Nephron (organoid): Measurements from ENCODE around the gene ANO2.

Experiments used
- H3K27ac Mint-ChIP-seq, 3 experiments: 2 replicates each; pipeline ENCODE4 v1.8.0; 2020; ENCODE audit warnings: mixed read lengths in 3 of 3, mild to moderate bottlenecking in 2 of 3, moderate library complexity in 1 of 3
- H3K27me3 Mint-ChIP-seq: 2 replicates; pipeline ENCODE4 v1.8.0; 2021; ENCODE audit warnings: low read depth, mild to moderate bottlenecking, moderate library complexity, mixed read lengths
- H3K36me3 Mint-ChIP-seq: 2 replicates; pipeline ENCODE4 v1.8.0; 2020; ENCODE audit warnings: low read depth, mixed read lengths
- H3K4me1 Mint-ChIP-seq: 2 replicates; pipeline ENCODE4 v1.8.0; 2020; ENCODE audit warnings: mixed read lengths
- H3K4me3 Mint-ChIP-seq, 3 experiments: 2 replicates each; pipeline ENCODE4 v1.8.0; 2020; ENCODE audit warnings: mild to moderate bottlenecking in 3 of 3, mixed read lengths in 3 of 3, moderate library complexity in 2 of 3
- H3K9me3 Mint-ChIP-seq: 2 replicates; pipeline ENCODE4 v1.8.0; 2020; ENCODE audit warnings: mixed read lengths
- CTCF ChIP-seq, 3 experiments: fragments of 200-600 bp; sonication (generic); IDR thresholded peaks; one replicate each; pipeline ENCODE4 v1.5.0; 2021; ENCODE audit warnings: antibody characterized with exemption in 3 of 3; ENCODE audit not compliant: unreplicated experiment in 3 of 3

The ANO2 gene

GRCh38 chr12:5945071-5946008, at the start of gene ANO2:
Gene ANO2 (minus strand): TSS chr12:5945259. CDS start chr12:5945217, 42 bp downstream.
- no peak for TF ChIP-seq CTCF (IDR thresholded peaks at IDR 0.05; ENCODE audit: unreplicated experiment in 3 of 3)
- Mint-ChIP-seq H3K27me3 (peaks cover 77% of the 10 kb centered on the region), H3K4me1 (no peaks in the 10 kb centered on the region), H3K27ac (no peak within 1 kb of the TSS), H3K4me3 (peak within 1 kb of the TSS; percentile 84 to 87 (median 84)), H3K36me3 (no peaks in the 10 kb centered on the region), H3K9me3 (no peaks in the 10 kb centered on the region)

- no peak for TF ChIP-seq CTCF (IDR thresholded peaks at IDR 0.05; ENCODE audit: unreplicated experiment in 3 of 3)
- Mint-ChIP-seq H3K4me3 (no peak overlapping the region), H3K27ac (no peak overlapping the region), H3K9me3 (no peaks in the 10 kb centered on the region), H3K4me1 (no peaks in the 10 kb centered on the region), H3K36me3 (no peaks in the 10 kb centered on the region), H3K27me3 (no peaks in the 10 kb centered on the region)
Measured at GRCh38 chr12:5989621-5990020, 44.6 kb upstream of the ANO2 start.

- no peaks in the 10 kb centered on the region for H3K4me1 Mint-ChIP-seq
- no peak overlapping the region for H3K27ac Mint-ChIP-seq
- no peak overlapping the region for H3K4me3 Mint-ChIP-seq
- TF ChIP-seq CTCF (IDR thresholded peaks at IDR 0.05; ENCODE audit: unreplicated experiment in 3 of 3): peak; percentile 96 to 99 (median 98)
- no peaks in the 10 kb centered on the region for H3K27me3 Mint-ChIP-seq
- no peaks in the 10 kb centered on the region for H3K36me3 Mint-ChIP-seq
- no peaks in the 10 kb centered on the region for H3K9me3 Mint-ChIP-seq
Measured at GRCh38 chr12:5988659-5989116, 43.6 kb upstream of the ANO2 start.

GRCh38 chr12:5988088-5988487, 43.0 kb upstream of the ANO2 start:
- no peaks in the 10 kb centered on the region for H3K9me3 Mint-ChIP-seq
- H3K4me1 Mint-ChIP-seq: no peaks in the 10 kb centered on the region
- H3K4me3 Mint-ChIP-seq: no peak overlapping the region
- H3K27ac Mint-ChIP-seq: no peak overlapping the region
- no peak for TF ChIP-seq CTCF (IDR thresholded peaks at IDR 0.05; ENCODE audit: unreplicated experiment in 3 of 3)
- H3K36me3 Mint-ChIP-seq: no peaks in the 10 kb centered on the region
- no peaks in the 10 kb centered on the region for H3K27me3 Mint-ChIP-seq

GRCh38 chr12:5987573-5987972, 42.5 kb upstream of the ANO2 start:
- Mint-ChIP-seq H3K27me3 (no peaks in the 10 kb centered on the region), H3K4me3 (no peak overlapping the region), H3K36me3 (no peaks in the 10 kb centered on the region), H3K9me3 (no peaks in the 10 kb centered on the region), H3K4me1 (no peaks in the 10 kb centered on the region), H3K27ac (no peak overlapping the region)
- TF ChIP-seq CTCF (IDR thresholded peaks at IDR 0.05; ENCODE audit: unreplicated experiment in 3 of 3): no peak

- Mint-ChIP-seq H3K9me3 (no peaks in the 10 kb centered on the region), H3K36me3 (no peaks in the 10 kb centered on the region), H3K4me1 (no peaks in the 10 kb centered on the region), H3K27me3 (no peaks in the 10 kb centered on the region), H3K4me3 (no peak overlapping the region), H3K27ac (no peak overlapping the region)
- no peak for TF ChIP-seq CTCF (IDR thresholded peaks at IDR 0.05; ENCODE audit: unreplicated experiment in 3 of 3)
Measured at GRCh38 chr12:5985471-5985870, 40.4 kb upstream of the ANO2 start.
